HG02588 (cell line): ENCODE measurements around the gene GRM7.

Source experiments
- ATAC-seq: cut with Tn5 transposase; IDR thresholded peaks from one replicate; pipeline ENCODE4 v1.9.1; 2021; ENCODE audit warnings: mild to moderate bottlenecking, moderate library complexity; ENCODE audit not compliant: unreplicated experiment

Gene GRM7

GRCh38 chr3:7630925-7631324, 770.0 kb downstream of the GRM7 start:
- ATAC-seq = no peak

DNA sequence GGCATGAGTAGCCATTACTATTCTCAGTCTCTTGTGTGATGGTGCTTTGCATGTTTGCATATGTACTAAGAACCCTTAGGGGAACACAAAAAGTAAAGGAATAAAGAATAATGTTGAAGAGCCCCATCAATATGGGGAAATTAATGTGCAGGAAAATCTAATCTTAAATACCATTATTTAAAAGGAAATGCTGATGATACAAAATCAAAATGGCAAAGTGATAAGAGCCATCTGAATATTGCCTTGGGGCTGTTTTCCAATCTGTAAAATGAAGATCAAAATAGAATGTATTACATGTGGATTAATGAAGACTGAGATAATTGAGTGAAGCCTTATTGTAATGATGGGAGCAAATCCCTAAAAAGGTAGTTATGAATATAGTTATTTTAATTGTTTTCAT, 771.4 kb downstream of the GRM7 start:
- no peak for ATAC-seq

DNA sequence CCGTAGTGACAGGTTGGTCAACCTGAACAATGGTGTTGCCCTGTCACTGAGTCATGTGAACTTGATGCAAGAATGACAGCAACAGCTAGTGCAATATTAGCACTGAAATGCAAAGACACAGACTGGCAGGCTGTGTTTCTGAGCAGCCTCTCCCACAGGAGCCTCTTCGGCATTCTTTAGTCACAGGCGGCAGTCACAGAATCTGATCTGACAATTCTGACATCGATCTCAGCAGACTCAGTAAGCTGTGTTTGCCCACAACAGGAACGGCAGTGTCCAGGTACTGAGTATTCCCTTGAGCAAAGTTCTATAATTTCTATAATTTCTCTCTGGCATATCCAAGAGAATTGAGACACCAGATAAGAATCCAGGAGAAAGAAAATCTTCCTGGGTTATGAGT, 776.8 kb downstream of the GRM7 start:
- no peak for ATAC-seq

GRCh38 chr3:7638103-7638502, 777.2 kb downstream of the GRM7 start:
- ATAC-seq = no peak

- ATAC-seq = no peak
These were observed 779.9 kb downstream of the GRM7 start for GRCh38 chr3:7640787-7641186.

GRCh38 chr3:7646851-7647250, 785.9 kb downstream of the GRM7 start:
- no peak for ATAC-seq

DNA sequence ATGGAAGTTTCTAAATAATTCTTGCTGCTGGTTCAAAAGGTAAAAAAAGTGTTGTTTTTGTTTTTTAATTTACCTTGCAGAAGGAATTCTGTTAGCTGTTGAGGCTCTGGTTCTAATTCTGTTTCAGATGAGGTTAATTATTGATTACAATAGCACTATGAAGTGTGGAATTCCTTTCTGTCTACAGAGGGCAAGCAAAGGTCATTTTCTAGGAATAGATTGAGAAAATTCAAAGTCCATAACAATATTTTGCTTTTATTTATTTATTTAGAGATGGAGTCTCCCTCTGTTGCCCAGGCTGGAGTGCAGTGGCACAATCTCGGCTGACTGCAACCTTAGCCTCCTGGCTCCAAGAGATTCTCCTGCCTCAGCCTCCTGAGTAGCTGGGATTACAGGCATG, 789.6 kb downstream of the GRM7 start:
- ATAC-seq = no peak

DNA sequence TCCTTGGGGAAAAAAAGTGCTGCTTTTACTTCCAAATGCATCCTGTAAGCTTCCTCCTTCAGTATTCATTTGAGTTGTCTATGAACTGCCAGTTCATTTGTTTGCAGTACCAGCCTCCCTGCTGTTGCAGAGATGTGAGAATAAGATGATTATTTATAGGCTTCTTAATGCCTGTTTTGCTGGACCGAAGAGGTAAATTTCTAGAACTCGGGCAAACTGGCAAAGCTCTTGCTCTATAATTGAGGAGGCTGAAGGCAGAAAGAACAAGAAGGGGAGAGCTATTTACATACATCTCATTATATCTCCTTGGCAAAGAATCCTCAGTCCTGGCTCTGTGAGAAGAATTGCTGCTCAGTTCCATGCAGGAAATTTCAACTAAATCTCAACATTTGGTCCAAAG, 790.4 kb downstream of the GRM7 start:
- ATAC-seq = no peak

DNA sequence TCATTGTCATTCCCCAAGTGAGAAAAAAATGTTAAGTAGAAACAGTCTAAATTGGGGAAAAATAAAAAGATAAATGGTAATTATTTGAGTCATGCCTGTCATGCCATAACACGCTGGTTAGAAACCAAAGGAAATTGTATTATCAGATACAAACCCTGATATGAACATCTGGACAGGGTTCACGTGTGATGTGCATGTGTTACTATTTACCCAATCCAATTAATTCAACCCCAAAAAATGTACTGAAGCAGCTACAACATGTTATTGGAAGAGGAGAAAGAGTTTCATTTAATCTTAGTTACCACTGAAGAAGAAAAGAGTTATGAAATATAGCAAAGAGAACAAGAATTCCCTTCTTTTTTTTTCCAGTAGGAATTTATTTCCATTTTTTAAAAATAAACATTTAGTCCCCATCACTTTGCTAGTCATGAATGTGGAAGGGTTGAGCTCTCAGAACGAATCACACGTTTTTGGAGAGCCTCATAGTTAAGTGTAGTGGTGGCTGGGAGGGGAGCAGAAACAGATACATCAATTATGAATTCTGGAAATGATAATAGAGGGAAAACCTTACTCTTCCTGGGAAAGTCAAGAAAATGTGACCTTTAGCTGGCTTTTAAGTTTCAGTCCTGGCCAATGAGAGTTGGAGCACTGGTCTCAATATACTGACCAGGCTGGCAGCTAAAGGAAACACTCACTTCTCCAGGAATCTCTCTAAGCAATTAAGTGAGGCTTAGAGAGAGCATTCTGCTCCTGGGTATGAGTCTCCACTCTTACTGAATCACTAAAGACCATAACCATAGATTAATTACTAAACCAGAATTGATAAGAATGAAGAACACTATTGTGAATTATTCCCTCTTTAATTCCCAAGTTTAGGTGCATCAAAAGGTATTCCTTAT, 796.5 kb downstream of the GRM7 start:
- ATAC-seq = no peak

DNA sequence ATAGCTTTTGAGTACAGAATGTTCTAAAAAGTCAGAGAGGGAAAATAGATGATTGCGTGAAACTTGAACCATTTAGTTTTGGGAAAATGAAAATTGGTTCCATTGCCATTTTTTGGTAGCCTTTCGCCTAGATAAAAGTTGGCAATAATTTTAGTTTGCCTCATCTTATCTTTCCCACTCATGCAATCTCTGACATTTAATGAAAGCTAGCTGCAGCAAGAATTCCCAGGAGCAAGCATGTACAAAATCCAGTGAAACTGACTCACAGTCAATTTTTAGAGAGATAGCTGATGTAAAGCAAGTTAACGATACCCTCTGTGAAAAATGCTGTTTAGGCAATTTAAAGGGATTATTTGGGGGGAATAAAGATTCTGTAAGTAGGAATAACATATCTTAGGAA, 797.4 kb downstream of the GRM7 start:
- ATAC-seq = no peak

GRCh38 chr3:7659079-7659478, 798.2 kb downstream of the GRM7 start:
- no peak for ATAC-seq

GRCh38 chr3:7663771-7664170, 802.9 kb downstream of the GRM7 start:
- ATAC-seq = no peak

DNA sequence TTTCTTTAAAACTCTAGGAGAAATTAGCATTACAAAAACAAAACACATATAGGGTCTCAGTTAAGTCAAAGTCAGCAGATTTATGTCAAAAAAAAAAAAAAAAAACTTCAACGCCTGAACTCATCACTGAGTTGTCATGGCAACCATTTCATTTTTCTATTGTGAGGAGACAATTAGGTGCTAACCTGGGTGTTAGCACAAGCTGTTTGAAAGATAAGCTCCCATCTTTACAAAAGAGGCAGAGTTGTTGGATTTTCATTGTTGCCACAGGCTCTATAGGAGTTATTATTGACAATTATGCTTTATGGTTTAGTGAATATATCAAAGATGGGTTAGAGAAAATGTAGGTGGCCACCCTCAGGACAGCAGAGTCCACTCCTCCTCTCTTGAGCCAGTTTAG, 806.9 kb downstream of the GRM7 start:
- ATAC-seq = no peak

GRCh38 chr3:7669641-7670040, 808.7 kb downstream of the GRM7 start:
- ATAC-seq = no peak

GRCh38 chr3:7678521-7678920, 817.6 kb downstream of the GRM7 start:
- no peak for ATAC-seq

- ATAC-seq = no peak
These were observed 821.9 kb downstream of the GRM7 start for GRCh38 chr3:7682822-7683229.

DNA sequence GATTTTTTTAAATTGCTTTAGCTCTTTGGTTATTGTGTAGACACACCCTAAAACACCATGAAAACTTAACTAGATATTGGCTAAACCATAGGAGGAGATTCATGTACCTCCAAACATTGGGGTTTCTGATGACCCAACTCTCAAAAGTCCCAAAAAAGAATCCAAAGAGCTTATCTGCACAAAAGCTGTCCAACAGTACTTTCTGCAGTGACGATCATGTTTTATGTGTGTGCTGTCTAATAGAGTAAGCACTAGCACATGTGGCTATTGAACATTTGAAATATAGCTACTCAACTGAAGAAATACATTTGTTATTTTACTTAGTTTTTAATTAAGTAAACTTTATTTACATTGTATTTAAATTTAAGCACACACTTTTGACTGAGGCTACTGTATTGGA, 822.5 kb downstream of the GRM7 start:
- no peak for ATAC-seq

GRCh38 chr3:7684182-7684715, 823.3 kb downstream of the GRM7 start:
- ATAC-seq = no peak

- no peak for ATAC-seq
These were observed 826.7 kb downstream of the GRM7 start for GRCh38 chr3:7687428-7688147.

- ATAC-seq = no peak
These were observed 832.0 kb downstream of the GRM7 start for GRCh38 chr3:7692866-7693265.

DNA sequence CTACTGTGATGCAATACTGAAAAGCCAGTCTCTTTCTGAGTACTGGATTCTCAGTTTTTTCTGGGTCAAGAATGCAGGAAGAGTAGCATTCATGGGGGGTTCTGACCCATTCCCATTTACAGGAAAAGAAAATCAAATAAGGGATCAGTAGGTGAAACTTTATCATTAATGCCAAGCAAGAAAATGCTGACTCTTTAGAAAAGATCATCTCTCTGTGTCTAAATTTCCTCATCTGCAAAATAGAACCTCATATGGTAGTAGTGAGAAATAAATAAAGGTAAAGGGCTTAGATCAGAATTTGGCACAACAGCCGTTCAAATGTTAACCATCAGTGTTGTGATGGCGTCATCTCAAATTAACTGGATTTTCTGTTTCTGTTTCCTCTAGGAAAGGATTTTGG, 833.1 kb downstream of the GRM7 start:
- ATAC-seq = no peak

GRCh38 chr3:7695049-7695448, 834.1 kb downstream of the GRM7 start:
- no peak for ATAC-seq
